ENCODE data around the gene FAM32A.

FAM32A gene

GRCh38 chr19:16185123-16185767, at the start of gene FAM32A:
Gene FAM32A (plus strand): TSS chr19:16185410. CDS start chr19:16185443, 33 bp downstream.
- peak; percentile 98 for DNase-seq

GRCh38 chr19:16135430-16136127, 49.6 kb upstream of the FAM32A start:
- DNase-seq, result no peak

- no peak for DNase-seq
Observed at GRCh38 chr19:16136185-16136999, 48.8 kb upstream of the FAM32A start.

- DNase-seq, result no peak
Observed at GRCh38 chr19:16139752-16140151, 45.5 kb upstream of the FAM32A start.

- DNase-seq, result no peak
Observed at GRCh38 chr19:16141043-16141442, 44.2 kb upstream of the FAM32A start.

- no peak for DNase-seq
Observed at GRCh38 chr19:16142032-16142580, 43.1 kb upstream of the FAM32A start.

- peak; percentile 79 for DNase-seq
Observed at GRCh38 chr19:16143399-16144215, 41.6 kb upstream of the FAM32A start, which contains the start of gene HSH2D. Gene HSH2D (plus strand): TSS chr19:16143685. CDS start chr19:16148751, 5,066 bp downstream.

GRCh38 chr19:16144216-16144581, 41.0 kb upstream of the FAM32A start:
- no peak for DNase-seq

- no peak for DNase-seq
Observed at GRCh38 chr19:16146112-16146511, 39.1 kb upstream of the FAM32A start.

- DNase-seq, result no peak
Observed at GRCh38 chr19:16148443-16149229, 36.6 kb upstream of the FAM32A start.

- DNase-seq, result no peak
Observed at GRCh38 chr19:16153582-16154336, 31.5 kb upstream of the FAM32A start.

- DNase-seq, result no peak
Observed at GRCh38 chr19:16154557-16154956, 30.7 kb upstream of the FAM32A start.

GRCh38 chr19:16155128-16155527, 30.1 kb upstream of the FAM32A start:
- no peak for DNase-seq

GRCh38 chr19:16156904-16157303, 28.3 kb upstream of the FAM32A start:
- DNase-seq, result no peak

- DNase-seq, result no peak
Observed at GRCh38 chr19:16157601-16158000, 27.6 kb upstream of the FAM32A start.

- no peak for DNase-seq
Observed at GRCh38 chr19:16159655-16160054, 25.6 kb upstream of the FAM32A start.

GRCh38 chr19:16160445-16160942, 24.7 kb upstream of the FAM32A start:
- no peak for DNase-seq

- DNase-seq, result no peak
Observed at GRCh38 chr19:16160943-16161560, 24.2 kb upstream of the FAM32A start.

- DNase-seq, result no peak
Observed at GRCh38 chr19:16161840-16162239, 23.4 kb upstream of the FAM32A start.

GRCh38 chr19:16164222-16164890, 20.9 kb upstream of the FAM32A start:
- DNase-seq, result no peak
